Activated CD8-positive, alpha-beta memory T cell treated with anti-CD3 and anti-CD28 coated beads for 4 hours (primary cell): ENCODE results near the gene ZDHHC14.

Source experiments
- DNase-seq, 2 donors: peaks; one replicate each; pipeline ENCODE4 v3.0.0-alpha.2; 2020; ENCODE audit warnings: low read depth in 2 of 2

The ZDHHC14 gene

GRCh38 chr6:157663261-157663660, 282.3 kb downstream of the ZDHHC14 start:
- DNase-seq: no peak

- no peak for DNase-seq
Measured at GRCh38 chr6:157665180-157665579, 284.2 kb downstream of the ZDHHC14 start.

DNA sequence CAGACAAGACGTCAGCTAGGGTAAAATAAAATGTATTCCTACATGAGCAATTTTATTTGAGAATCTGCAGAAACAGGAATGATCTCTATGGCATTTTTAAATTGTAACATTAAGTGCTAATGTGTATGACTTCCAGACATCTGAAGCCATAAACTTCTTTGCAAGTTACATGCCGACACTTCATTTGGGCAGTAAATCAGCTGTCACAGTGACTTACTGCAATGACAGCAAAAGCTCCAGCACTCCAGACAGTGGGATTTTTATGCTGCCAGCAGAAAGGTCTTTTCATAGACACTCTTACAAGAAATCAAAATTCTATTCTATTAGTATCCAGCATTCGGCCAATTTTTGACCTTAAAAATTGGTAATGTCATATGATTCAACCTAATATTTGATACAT, 285.7 kb downstream of the ZDHHC14 start:
- no peak for DNase-seq

- DNase-seq: peak in 1 of 2 donors; percentile 37
Measured at GRCh38 chr6:157667211-157668008, 286.4 kb downstream of the ZDHHC14 start.

DNA sequence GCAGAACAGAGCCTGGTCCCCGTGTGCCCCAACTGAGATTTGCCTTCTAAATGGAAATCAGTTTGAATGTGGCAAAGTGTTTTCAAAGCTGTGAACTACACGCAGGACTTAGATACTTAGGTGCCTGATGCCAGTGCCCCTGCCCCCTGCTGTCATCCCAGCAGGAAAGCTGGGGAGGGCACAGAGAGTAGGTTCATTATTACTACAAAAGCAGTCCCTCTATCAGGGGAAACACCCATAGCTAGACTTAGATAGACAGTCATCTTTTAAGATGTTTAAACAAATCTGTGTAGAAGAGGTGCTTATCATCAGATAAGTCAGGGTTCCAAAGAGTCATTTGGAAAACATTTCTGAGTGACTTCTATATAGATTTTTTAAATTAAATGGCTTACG, 287.0 kb downstream of the ZDHHC14 start:
- DNase-seq: no peak

DNA sequence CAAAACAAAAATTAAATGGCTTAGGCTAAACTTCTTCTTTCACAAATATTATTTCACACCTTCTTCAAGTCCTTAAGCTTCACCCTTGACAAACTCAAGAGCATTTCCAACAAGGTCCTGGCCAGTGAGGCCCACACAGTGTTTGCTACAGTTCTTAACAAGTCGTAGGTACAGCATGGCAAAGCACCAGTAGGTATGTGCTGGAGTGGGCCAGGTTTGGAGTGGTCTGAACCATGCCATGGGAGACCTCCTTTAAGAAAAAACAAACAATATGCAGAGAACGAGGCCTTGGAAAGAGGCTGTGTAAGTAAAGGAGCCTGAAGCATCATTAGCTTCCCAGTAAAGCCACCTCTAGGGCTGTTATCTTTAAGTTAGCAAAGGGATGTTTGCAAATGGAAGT, 287.7 kb downstream of the ZDHHC14 start:
- DNase-seq: no peak

GRCh38 chr6:157669323-157669722, 288.3 kb downstream of the ZDHHC14 start:
- DNase-seq: no peak

DNA sequence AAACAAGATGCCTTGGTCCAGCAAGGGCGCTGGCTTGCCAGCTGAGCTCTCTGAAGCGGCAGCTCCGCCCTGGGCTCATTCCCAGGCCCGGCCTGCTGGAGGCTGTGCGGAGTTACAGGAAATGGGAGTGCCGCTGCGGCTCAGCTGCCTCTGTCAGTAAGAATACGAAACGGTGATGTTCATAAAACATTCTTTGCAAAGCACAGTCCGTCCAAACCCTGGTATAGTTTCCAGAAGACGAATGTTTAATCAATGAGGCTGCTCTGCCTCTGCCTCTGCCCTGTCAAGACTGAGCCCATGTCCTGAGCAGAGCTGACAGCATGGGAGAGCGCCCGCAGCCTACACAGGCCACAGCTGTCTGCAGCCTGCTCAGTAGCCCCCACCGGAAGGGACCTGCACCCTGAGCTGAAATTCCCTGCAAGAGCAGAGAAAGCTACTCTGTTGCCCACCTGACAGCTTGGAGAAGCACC, 288.8 kb downstream of the ZDHHC14 start:
- DNase-seq: no peak

- DNase-seq: no peak
Measured at GRCh38 chr6:157670466-157671186, 289.6 kb downstream of the ZDHHC14 start.

DNA sequence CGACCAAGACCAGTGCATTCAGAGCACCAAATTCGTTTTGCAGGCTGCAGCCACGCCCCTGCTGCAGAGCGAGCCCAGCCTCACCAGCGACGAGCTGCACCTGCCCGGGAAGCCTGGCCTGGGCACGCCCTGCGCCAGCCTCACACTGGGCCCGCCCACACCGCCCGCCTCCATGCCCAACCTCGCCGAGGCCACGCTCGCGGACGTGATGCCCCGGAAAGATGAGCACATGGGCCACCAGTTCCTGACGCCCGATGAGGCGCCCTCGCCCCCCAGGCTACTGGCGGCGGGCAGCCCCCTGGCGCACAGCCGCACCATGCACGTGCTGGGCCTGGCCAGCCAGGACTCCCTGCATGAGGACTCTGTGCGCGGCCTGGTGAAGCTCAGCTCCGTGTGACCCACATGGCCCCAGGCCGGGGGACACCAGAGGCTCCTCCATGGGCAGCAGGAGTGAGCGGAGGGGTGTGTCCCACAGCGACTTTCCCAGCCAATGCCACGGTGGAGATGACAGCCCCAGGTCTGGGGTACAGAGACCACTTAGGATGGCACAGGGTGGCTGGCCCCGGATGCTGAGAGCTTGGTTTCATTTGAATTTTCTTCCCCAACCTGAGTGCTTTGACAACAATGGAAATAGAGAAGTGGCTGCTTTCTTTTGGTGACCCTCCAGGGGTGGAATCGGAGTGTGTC, 291.9 kb downstream of the ZDHHC14 start:
- no peak for DNase-seq

DNA sequence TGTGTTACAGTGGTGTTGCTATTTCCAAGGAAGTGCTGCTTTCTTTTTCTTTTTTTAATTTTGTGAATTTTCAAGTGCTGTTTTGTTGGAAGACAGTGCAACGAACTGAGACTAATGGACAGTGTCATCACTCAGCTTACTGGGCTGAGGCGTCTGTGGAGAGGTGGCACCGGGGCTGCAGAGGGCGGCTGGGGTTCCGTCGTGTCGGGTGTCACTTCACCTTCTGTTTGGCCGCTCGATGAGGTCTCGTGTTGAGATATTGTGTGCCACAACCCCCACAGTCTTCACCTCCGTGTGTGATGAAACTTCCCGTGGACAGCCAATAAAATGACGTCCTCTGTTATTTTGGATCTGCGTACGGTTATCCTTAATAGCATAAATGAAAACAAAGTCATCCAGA, 292.6 kb downstream of the ZDHHC14 start:
- DNase-seq: no peak

DNA sequence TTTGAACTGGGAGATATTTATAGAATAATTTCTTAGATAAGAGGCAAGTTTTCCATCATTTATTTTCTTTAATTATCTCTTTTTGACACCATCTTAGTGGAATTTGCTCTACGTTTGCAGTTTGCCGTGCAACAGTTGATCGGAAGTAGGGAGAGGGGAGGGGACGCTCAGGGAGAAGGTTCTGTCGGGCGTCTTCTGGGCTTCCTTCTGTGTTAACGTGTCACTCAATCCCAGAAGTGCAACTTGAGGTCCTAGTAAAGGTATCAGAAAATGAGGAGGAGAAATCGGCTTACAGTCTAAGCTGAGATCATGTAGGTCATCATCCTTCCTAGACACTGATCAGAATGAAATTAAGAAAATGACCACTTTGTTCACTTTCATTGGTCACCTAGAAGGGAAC, 293.1 kb downstream of the ZDHHC14 start:
- DNase-seq: no peak

DNA sequence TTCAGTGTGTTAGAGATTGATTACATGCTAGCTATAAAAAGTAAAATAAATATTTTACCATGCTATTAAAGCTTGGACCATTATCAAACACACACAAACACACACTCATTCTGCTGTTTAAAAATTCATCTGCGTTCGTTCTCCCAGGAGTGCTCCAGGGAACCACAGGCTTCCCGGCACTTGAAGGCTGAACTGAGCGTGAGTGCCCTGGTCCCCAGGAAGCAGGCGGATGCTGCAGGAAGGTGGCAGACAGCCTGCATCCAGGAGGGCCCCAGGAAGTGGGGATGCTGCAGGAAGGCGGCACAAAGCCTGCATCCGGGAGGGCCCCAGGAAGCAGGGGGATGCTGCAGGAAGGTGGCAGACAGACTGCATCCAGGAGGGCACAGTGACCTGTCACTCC, 294.8 kb downstream of the ZDHHC14 start:
- DNase-seq: no peak

DNA sequence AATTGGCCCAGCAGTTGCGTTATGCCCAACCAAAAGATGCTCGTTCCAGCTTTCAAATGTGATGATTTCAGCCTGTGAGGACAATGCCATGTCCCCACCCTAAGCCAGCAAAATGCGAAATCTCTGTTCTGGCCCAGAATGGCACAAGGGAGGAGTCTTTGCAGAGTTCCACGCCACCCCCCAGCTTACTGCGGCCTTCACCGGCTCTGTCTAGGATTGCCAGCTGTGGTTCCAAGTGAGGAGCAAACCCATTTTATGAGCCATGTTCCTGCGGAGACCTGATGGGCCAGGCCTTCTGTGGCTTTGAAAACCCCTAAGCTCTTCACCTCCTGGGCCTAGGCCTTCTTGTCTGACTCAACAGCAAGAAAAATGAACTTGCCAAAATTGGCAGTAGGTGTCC, 295.3 kb downstream of the ZDHHC14 start:
- no peak for DNase-seq

DNA sequence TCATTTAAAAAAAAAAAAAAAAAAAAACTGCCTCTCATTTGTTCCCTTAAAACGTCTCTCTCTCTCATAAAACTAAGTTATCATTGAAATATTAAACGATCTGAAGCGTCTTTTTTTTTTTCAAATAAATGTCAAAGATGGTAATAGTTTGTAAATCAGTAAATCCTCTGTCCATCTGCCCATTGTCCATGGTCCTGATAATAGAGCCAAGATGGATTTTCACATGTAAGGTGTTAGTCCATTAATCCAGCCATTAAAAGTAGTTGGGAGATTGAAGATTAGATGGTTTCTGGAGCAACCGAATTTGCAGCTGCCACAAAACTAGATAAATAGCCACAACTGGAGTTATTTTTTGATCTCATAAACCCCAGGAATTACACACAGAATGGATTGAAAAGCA, 296.2 kb downstream of the ZDHHC14 start:
- DNase-seq: no peak

DNA sequence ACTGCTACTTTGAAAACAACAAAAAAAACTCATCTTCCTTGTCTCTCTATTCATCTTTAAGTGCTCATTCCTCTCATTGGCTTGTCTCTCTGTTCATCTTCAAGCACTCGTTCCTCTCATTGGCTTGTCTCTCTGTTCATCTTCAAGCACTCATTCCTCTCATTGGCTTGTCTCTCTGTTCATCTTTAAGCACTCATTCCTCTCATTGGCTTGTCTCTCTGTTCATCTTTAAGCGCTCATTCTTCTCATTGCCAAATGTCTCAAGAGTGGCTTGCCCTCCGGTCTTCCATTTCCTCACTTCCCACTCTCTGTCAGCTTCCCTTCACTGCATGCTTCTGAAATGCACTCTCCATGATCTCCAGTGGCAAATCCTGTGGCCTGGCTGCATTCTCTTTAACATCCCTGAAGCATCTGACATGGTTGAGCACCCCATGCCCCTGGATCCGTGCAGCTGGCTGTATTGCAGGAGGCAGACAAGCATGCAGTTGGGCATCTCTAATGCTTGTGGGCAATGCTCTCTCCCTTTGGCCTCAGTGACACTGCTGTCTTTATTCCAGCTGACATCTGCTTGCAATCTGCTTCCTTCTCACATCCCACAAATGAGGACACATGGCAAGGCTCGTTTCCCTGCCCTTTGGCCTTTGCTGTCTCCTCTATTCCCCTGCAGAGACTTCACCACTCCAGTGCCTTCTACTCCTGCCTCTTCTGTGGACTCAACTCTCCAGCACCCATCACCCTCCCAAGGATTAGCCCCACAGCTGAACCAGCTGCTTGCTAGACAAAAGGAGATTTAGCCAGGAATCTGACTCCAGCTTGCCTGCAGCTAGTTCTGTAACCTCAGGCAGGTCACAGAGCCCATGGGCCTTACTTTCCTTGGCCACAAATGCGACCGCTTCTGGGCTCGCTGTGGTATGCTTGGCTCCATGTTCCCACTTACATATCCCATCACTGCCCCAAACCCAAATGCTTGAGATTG, 298.9 kb downstream of the ZDHHC14 start:
- DNase-seq: no peak

DNA sequence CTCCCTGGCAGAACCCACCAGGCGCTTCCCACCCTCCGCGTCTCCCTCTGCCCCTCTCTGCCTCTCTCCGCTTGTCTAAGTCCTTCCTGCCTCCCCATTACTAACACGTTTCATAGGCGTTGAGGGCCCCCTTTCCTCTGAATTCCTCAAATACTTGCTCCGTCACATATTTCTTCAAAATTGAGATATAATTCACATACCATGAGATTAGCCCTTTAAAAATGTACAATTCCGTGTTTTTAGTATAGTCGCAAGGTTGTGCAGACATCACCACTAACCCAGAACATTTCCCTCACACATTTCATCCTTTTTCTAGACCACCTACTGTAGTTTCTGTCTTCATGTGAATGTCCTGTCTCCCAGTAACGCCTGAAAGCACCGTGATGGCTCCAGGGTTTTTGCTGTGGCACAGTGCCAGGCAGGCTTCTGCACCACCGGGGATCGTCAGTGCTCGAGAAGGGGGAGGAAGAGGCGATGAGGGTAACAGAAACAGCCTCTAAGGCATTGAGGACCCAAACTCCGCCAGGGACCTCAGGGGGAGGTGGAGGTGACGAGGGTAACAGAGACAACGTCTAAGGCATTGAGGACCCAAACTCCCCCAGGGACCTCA, 300.2 kb downstream of the ZDHHC14 start:
- DNase-seq: no peak

DNA sequence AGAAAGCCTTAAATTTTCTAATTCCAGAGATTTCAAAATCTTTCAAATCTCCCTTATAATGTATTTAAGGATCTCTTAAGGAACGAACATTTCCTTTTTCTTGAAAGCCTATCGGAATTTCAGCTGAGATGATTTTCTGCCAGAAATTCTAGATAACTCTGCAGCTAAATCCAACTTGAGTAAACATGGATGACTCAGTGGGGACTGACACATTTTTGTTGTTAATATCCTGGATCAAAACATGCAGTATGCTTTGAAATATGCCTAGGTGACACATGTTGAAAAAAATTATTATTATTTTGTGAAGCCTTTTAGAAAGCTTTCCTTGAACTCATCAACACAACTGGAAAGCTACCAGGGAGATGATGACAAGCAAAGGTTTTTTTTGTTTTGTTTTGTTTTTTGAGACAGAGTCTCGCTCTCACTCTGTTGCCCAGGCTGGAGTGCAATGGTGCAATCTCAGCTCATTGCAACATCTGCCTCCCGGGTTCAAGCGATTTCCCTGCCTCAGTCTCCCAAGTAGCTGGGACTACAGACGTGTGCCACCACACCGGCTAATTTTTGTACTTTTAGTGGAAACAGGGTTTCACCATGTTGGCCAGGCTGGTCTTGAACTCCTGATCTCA, 302.0 kb downstream of the ZDHHC14 start:
- no peak for DNase-seq

GRCh38 chr6:157683707-157684106, 302.7 kb downstream of the ZDHHC14 start:
- no peak for DNase-seq

- DNase-seq: no peak
Measured at GRCh38 chr6:157684620-157685299, 303.8 kb downstream of the ZDHHC14 start.
